ENCODE data around the gene IRF2BP2.

The IRF2BP2 gene

DNA sequence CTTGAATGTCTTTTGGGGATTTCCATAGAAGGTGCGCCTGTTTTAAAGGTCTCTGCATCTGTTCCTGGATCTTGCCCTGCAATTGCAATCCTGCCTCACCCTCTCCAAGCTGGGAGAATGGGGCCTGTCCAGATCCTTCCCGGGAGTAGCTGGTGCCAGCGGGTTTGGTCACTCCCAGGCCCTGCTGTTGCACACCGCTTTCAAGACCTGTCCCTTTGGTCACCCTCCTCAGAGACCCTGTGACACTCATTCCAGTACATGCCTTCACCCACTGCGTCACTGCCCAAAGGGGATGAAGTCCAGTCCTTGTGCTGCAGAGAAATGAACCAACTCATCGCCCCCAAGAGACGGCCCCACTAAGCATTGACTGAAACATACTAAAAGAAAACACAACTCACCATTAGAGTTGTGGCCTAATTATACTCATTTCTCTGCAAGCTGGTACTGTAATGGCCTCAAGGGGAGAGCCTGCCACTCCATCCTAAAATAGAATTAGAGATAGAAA lies 1.9 kb upstream of the IRF2BP2 start:
- Histone ChIP-seq H3K4me1 (ENCODE audit: insufficient read depth, insufficient read length) (peaks cover 14% of the 10 kb centered on the region), H3K4me3 (ENCODE audit: insufficient read length, low read depth) (peak overlapping the region; percentile 74), H3K9ac (ENCODE audit: insufficient read length, low read depth) (peak overlapping the region; percentile 79), H3K36me3 (ENCODE audit: insufficient read depth, insufficient read length, low read length) (peaks cover 21% of the 10 kb centered on the region), H3K27me3 (ENCODE audit: insufficient read depth, insufficient read length) (no peaks in the 10 kb centered on the region), H3K9me3 (ENCODE audit: insufficient read depth, low read length) (no peaks in the 10 kb centered on the region)
- TF ChIP-seq YY1 (IDR thresholded peaks at IDR 0.05; ENCODE audit: insufficient read depth, insufficient read length) (no peak), ZNF274 (IDR thresholded peaks at IDR 0.05; ENCODE audit: low read depth, low read length) (no peak), SUZ12 (IDR thresholded peaks at IDR 0.05; ENCODE audit: extremely low read depth, insufficient read depth, insufficient read length) (no peak)
- DNase-seq (ENCODE audit: low read depth, low spot score): no peak

DNA sequence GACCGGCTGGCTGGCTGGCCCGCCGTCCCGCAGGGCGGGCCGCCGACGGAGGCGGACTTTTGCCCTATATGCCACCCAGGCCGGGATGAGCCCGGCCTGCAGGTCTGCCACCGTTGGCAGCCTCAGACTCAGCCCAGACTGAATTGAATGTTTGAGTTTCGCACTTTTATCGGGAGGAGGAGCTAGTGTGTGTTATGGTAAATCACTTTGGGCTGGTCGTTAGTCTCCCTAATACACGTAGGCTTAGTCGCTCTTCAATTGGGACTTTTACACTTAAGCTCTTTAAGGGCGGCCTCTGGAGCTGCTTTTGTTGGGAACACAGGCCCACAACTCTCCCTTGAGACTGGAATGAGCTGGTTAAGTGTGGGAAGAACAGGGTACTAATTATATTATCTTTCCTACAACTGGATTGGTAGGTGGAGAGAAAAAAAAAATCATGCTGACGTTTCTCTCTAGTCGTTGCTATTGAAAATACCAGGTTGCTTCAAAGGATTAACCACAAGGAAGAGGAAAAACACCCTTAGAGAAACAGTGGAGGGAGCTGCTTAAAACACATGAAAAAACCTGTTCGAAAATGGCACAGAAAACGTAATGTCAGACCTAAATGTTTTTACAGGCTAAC lies 1.4 kb upstream of the IRF2BP2 start:
- H3K9ac ChIP-seq (ENCODE audit: insufficient read length, low read depth): peak overlapping the region; percentile 79
- no peaks in the 10 kb centered on the region for H3K9me3 ChIP-seq (ENCODE audit: insufficient read depth, low read length)
- DNase-seq (ENCODE audit: low read depth, low spot score): peak; percentile 91
- peak overlapping the region; percentile 74 for H3K4me3 ChIP-seq (ENCODE audit: insufficient read length, low read depth)
- H3K4me1 ChIP-seq (ENCODE audit: insufficient read depth, insufficient read length): peaks cover 14% of the 10 kb centered on the region
- no peaks in the 10 kb centered on the region for H3K27me3 ChIP-seq (ENCODE audit: insufficient read depth, insufficient read length)
- peaks cover 26% of the 10 kb centered on the region for H3K36me3 ChIP-seq (ENCODE audit: insufficient read depth, insufficient read length, low read length)
- TF ChIP-seq ZNF274 (IDR thresholded peaks at IDR 0.05; ENCODE audit: low read depth, low read length) (no peak), SUZ12 (IDR thresholded peaks at IDR 0.05; ENCODE audit: extremely low read depth, insufficient read depth, insufficient read length) (no peak), YY1 (IDR thresholded peaks at IDR 0.05; ENCODE audit: insufficient read depth, insufficient read length) (no peak)

DNA sequence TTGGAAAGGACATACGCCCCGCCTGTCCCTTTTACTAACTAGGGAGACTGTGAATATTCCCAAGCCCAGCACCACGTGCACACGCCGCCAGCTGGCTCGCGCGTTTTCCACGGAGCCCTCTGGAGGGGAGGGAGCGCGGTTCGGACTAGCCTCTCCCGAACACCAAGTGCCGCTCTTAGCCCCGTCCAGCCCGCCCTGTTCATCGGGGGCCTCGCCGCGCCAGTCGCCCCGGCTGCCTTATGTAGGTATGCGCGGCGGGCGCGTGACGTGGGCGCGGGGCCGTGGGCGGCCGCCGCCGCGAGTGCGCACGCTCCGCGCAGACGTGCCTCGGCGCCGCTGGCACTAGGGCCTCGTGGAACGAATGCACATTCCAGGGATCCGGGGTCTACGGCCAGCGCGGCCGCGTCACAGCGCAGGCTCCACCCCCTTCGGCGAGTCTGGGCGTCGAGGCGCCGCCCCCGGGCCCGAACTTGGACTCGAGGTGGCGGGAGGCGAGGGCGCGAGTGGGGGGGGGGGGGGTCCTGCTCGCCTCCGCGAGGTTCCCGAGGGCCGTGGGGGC lies 767 bp upstream of the IRF2BP2 start:
- H3K27me3 ChIP-seq (ENCODE audit: insufficient read depth, insufficient read length): no peaks in the 10 kb centered on the region
- peaks cover 14% of the 10 kb centered on the region for H3K4me1 ChIP-seq (ENCODE audit: insufficient read depth, insufficient read length)
- H3K9me3 ChIP-seq (ENCODE audit: insufficient read depth, low read length): no peaks in the 10 kb centered on the region
- H3K4me3 ChIP-seq (ENCODE audit: insufficient read length, low read depth): peak overlapping the region; percentile 74
- TF ChIP-seq YY1 (IDR thresholded peaks at IDR 0.05; ENCODE audit: insufficient read depth, insufficient read length) (no peak), SUZ12 (IDR thresholded peaks at IDR 0.05; ENCODE audit: extremely low read depth, insufficient read depth, insufficient read length) (no peak), ZNF274 (IDR thresholded peaks at IDR 0.05; ENCODE audit: low read depth, low read length) (no peak)
- peaks cover 32% of the 10 kb centered on the region for H3K36me3 ChIP-seq (ENCODE audit: insufficient read depth, insufficient read length, low read length)
- peak overlapping the region; percentile 85 for H3K9ac ChIP-seq (ENCODE audit: insufficient read length, low read depth)
- DNase-seq (ENCODE audit: low read depth, low spot score): peak; percentile 88

DNA sequence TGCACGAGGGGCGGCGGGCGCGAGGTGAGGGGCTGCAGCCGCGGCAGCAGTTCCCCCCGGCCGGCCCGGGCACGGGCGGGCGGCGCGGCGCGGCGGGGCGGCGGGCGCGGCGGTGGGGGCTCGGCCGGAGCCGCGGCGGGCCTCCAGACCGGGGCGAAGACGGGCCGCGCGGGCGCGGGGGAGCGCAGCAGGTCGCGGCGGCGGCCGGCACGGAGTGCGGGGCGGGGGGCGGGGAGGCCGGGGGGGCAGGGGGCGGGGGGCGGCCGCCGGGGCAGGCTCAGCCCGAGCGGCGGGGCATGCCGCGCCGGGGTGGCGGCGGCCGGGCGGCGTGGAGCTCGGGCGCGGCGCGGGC lies 311 bp downstream of the IRF2BP2 start:
- H3K36me3 ChIP-seq (ENCODE audit: insufficient read depth, insufficient read length, low read length): peaks cover 40% of the 10 kb centered on the region
- no peaks in the 10 kb centered on the region for H3K9me3 ChIP-seq (ENCODE audit: insufficient read depth, low read length)
- no peak for TF ChIP-seq ZNF274 (IDR thresholded peaks at IDR 0.05; ENCODE audit: low read depth, low read length)
- no peak for TF ChIP-seq SUZ12 (IDR thresholded peaks at IDR 0.05; ENCODE audit: extremely low read depth, insufficient read depth, insufficient read length)
- no peak for TF ChIP-seq YY1 (IDR thresholded peaks at IDR 0.05; ENCODE audit: insufficient read depth, insufficient read length)
- no peaks in the 10 kb centered on the region for H3K27me3 ChIP-seq (ENCODE audit: insufficient read depth, insufficient read length)
- peak overlapping the region; percentile 74 for H3K4me3 ChIP-seq (ENCODE audit: insufficient read length, low read depth)
- DNase-seq (ENCODE audit: low read depth, low spot score): no peak
- peaks cover 14% of the 10 kb centered on the region for H3K4me1 ChIP-seq (ENCODE audit: insufficient read depth, insufficient read length)
- H3K9ac ChIP-seq (ENCODE audit: insufficient read length, low read depth): peak overlapping the region; percentile 85

DNA sequence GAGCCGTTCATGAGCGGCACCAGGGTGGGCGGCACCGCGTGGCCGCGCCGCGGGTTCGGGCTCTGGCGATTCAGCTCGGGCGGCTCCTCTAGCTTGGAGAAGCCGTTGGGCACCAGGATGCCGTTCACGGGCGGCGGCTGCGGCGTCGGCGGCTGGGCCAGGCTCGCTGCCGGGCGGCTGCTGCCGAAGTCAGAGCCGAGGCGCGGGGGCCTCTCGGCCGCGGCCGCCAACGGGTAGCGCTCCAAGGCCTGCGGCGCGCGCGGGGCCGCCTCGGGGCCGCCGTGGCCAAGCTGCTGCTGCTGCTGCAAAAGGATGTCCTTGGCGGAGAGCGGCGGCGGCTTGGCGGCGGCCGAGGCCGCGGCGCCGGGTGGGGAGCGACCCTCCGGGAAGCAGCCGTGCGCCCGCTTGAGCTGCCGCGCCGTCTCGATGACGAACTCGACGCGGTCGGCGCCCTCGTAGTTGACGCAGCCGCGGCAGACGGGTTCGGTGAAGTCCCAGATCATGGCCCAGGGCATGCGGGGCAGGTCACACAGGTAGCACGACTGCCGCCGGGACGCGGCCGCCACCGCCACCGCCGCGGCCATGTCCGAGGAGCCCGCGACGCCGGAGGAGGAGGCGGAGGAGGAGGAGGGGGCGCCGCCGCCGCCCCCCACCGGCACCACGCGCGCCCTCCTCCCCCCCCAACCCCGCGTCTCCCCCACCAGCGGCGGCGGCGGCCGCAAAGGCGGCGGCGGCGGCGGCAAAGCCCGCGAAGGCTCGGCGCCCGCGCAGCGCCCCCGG lies 877 bp downstream of the IRF2BP2 start:
- peak overlapping the region; percentile 84 for H3K4me3 ChIP-seq (ENCODE audit: insufficient read length, low read depth)
- peaks cover 14% of the 10 kb centered on the region for H3K4me1 ChIP-seq (ENCODE audit: insufficient read depth, insufficient read length)
- H3K9me3 ChIP-seq (ENCODE audit: insufficient read depth, low read length): no peaks in the 10 kb centered on the region
- no peaks in the 10 kb centered on the region for H3K27me3 ChIP-seq (ENCODE audit: insufficient read depth, insufficient read length)
- TF ChIP-seq ZNF274 (IDR thresholded peaks at IDR 0.05; ENCODE audit: low read depth, low read length) (no peak), SUZ12 (IDR thresholded peaks at IDR 0.05; ENCODE audit: extremely low read depth, insufficient read depth, insufficient read length) (no peak), YY1 (IDR thresholded peaks at IDR 0.05; ENCODE audit: insufficient read depth, insufficient read length) (no peak)
- peaks cover 45% of the 10 kb centered on the region for H3K36me3 ChIP-seq (ENCODE audit: insufficient read depth, insufficient read length, low read length)
- DNase-seq (ENCODE audit: low read depth, low spot score): no peak
- H3K9ac ChIP-seq (ENCODE audit: insufficient read length, low read depth): peak overlapping the region; percentile 98

DNA sequence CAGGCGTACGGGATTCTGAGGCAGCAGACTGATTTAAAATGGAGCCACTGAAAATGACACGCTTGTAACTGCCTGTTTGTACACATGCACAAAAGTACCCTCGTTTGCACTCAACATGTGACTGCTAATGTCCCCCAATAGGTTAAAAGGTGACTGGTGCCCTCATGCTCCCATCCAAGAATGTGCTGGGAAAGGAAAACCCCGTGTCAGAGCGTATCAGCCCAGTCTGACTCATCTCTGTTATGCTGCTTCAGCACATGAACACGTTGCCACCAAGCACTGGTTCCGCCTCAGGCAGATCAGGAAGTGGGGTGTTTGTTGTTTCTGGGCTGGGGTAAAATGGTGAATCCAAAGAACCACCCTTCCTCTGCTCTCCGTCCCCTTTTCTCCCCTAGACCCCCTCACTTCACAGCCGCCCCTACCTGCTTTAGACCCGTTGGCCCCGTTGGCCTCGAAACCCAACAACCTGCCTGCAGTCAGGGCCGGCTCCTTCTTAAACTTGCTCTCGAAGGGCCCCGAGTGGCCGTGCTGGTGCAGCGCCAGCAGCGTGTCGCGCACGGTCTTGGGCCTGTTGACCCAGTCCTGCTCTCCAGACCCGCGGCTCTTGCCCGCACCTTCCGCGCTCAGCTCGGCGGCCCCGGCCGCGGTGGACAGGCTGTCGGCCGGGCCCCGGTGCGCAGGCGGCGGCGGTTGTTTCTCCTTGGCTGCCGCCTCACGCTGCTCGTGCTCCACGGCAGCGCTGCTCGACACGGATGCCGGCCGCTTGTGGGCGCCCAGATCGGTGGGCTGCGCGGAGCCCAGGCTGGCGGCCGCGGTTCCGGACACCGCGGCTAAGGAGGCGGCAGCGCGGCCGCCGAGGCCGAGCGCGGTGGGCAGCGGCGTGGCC lies 1.7 kb downstream of the IRF2BP2 start:
- H3K27me3 ChIP-seq (ENCODE audit: insufficient read depth, insufficient read length): no peaks in the 10 kb centered on the region
- peak overlapping the region; percentile 84 for H3K4me3 ChIP-seq (ENCODE audit: insufficient read length, low read depth)
- no peak for TF ChIP-seq ZNF274 (IDR thresholded peaks at IDR 0.05; ENCODE audit: low read depth, low read length)
- TF ChIP-seq YY1 (IDR thresholded peaks at IDR 0.05; ENCODE audit: insufficient read depth, insufficient read length): no peak
- no peak for TF ChIP-seq SUZ12 (IDR thresholded peaks at IDR 0.05; ENCODE audit: extremely low read depth, insufficient read depth, insufficient read length)
- H3K4me1 ChIP-seq (ENCODE audit: insufficient read depth, insufficient read length): peaks cover 11% of the 10 kb centered on the region
- H3K9ac ChIP-seq (ENCODE audit: insufficient read length, low read depth): peak overlapping the region; percentile 98
- DNase-seq (ENCODE audit: low read depth, low spot score): no peak
- H3K36me3 ChIP-seq (ENCODE audit: insufficient read depth, insufficient read length, low read length): peaks cover 48% of the 10 kb centered on the region
- no peaks in the 10 kb centered on the region for H3K9me3 ChIP-seq (ENCODE audit: insufficient read depth, low read length)

All from NT2/D1 (cell line).